ENCODE results near the gene PDX1.
A peak's percentile ranks its signal among the peaks of the same experiment; 100 is the strongest.

Gene PDX1

DNA sequence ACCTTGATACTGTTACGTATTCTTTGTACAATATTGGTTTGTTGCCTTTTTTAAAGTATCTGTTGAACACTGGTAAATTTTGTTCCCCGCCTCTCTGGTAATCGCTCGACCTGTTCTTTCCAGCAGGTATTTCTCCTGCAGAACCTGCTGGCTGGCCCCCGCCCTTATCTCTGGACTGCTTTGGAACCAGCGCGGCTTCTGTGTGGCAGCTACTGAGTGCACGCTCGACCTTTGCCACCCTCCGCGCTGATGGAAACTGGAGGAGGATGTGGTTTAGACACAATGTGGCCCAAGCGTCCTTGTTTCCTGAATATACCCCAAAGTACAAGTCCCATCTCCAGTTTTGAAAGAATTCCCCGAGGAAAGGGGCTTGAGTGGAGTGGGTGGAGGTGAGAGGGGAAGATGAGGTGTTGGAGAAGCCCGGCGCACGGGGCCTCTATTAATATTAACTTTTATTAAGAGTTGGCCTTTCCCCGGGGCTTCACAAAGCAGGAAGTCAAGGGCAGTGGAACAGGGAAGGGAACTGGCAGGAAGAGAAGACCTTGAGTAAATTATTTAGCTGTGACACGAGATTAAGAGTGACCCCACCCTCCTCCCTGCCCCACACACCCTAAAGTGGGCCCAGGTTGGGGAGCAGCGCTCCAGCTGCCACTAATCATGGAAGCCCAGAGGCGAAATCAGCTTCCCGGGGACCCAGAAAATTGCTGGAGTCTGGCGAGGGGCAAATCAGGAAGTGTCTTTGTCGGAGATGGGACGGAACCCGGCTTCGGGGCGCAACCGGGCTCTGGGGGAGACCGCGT lies 33.3 kb downstream of the PDX1 start:
- Histone ChIP-seq H3K4me1 (ENCODE audit: insufficient read depth, low read length) (no peaks in the 10 kb centered on the region), H3K36me3 (ENCODE audit: insufficient read depth, low read depth, low read length) (no peaks in the 10 kb centered on the region), H3K9me3 (ENCODE audit: insufficient read depth, low read depth, low read length) (no peaks in the 10 kb centered on the region), H3K27me3 (ENCODE audit: insufficient read depth, low read length) (peaks cover 98% of the 10 kb centered on the region), H3K4me3 (ENCODE audit: low read length) (peak overlapping the region; percentile 55; the same call in 1 of the 2 replicates), H3K9ac (ENCODE audit: low read depth, low read length) (no peak overlapping the region), H3K27ac (ENCODE audit: low read length) (no peak overlapping the region)

DNA sequence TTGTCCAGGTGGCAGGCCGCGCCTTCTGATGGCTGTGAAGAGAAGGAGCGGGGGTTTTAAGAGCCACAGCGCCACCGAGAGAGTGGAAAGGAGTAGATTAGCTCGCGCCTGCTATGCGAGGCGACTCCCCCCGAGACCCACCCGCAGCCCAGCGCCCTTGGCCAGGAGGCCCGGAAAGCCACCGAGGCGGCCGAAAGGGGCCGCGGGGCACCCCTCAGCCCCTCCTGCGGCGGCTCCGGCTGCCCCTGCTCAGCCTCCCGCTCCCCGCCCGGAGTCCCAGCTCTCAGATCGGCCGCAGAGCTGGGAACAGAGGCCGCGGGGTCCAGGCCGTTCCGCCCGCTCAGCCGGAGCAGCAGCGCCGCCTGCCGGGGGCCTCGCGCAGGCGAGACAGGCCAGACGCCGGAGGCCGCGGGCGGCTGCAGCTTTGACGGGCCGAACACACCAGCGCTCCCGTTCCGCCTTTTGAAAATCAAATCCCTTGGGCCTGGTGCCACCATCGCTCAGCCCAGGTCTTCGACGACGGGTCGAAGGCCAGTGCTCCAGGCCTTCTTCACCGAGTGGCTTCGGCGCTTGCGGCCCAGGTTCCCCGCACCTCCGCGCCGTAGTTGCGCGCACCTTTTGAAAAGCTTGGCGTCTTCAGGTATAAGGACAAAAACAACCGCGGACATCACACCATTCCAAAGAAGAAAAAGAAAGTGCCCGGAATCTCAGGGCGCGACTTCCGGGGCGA lies 34.0 kb downstream of the PDX1 start:
- Histone ChIP-seq H3K9me3 (ENCODE audit: insufficient read depth, low read depth, low read length) (no peaks in the 10 kb centered on the region), H3K9ac (ENCODE audit: low read depth, low read length) (no peak overlapping the region)

DNA sequence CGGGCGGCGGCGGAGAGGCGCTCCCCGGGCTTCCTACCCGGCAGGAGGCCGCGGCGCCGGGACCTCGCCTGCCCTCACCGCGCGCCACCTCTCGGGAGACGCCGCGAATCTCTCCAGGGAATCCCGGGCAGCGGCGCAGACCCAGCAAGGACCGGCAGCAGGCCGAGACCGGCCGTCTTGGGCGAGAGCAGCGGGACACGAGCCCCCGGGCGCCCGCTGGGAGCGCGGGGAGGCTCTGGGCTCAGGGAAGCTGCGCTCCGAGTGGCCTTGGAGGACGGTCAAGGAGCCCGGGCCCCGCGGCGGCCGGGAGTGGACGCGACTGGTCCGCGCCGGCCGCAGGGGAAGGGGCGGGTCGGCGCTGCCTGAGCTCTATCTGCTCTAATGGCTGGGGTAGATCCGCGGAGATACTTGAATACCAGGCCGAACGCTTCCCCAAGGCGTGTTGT lies 34.6 kb downstream of the PDX1 start:
- Histone ChIP-seq H3K4me1 (ENCODE audit: insufficient read depth, low read length) (no peaks in the 10 kb centered on the region), H3K27ac (ENCODE audit: low read length) (no peak overlapping the region), H3K9ac (ENCODE audit: low read depth, low read length) (no peak overlapping the region), H3K9me3 (ENCODE audit: insufficient read depth, low read depth, low read length) (no peaks in the 10 kb centered on the region), H3K36me3 (ENCODE audit: insufficient read depth, low read depth, low read length) (no peaks in the 10 kb centered on the region), H3K27me3 (ENCODE audit: insufficient read depth, low read length) (peaks cover 100% of the 10 kb centered on the region), H3K4me3 (ENCODE audit: low read length) (peak overlapping the region; percentile 51; the same call in 1 of the 2 replicates)

More for the DNA sequence above, 34.0 kb downstream of the PDX1 start:
- H3K27me3 ChIP-seq (ENCODE audit: insufficient read depth, low read length): peaks cover 100% of the 10 kb centered on the region
- no peak overlapping the region for H3K27ac ChIP-seq (ENCODE audit: low read length)
- no peaks in the 10 kb centered on the region for H3K4me1 ChIP-seq (ENCODE audit: insufficient read depth, low read length)
- no peaks in the 10 kb centered on the region for H3K36me3 ChIP-seq (ENCODE audit: insufficient read depth, low read depth, low read length)
- H3K4me3 ChIP-seq (ENCODE audit: low read length): peak overlapping the region; percentile 55; the same call in 1 of the 2 replicates

DNA sequence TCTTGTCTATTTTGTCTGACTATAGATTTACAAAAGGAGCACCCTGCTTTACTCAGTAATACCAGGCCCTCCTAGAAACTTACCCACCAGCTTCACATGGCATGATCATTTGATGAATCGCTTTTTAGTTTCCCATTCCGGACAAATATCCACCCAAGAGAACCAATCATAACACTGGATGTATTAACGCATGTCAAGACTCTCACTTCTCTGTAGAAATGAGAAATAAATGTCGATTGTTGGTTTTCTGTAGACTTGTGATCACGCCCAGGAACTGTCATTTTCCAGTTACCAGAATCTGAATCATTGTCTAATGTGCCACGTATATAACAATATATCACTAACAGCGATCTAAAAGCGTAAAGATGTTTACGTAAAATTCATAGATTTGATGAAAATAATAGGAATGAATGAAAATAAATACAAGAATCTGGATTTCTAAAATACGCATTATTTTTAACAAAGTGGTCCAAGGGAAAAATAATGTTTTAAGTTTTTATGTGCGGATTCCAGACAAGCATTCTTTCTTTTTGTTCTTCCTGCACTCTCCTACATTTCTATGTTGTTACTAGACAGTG lies 35.3 kb downstream of the PDX1 start:
- no peaks in the 10 kb centered on the region for H3K9me3 ChIP-seq (ENCODE audit: insufficient read depth, low read depth, low read length)
- H3K4me1 ChIP-seq (ENCODE audit: insufficient read depth, low read length): no peaks in the 10 kb centered on the region
- H3K9ac ChIP-seq (ENCODE audit: low read depth, low read length): no peak overlapping the region
- H3K27ac ChIP-seq (ENCODE audit: low read length): no peak overlapping the region
- peaks cover 100% of the 10 kb centered on the region for H3K27me3 ChIP-seq (ENCODE audit: insufficient read depth, low read length)
- H3K36me3 ChIP-seq (ENCODE audit: insufficient read depth, low read depth, low read length): no peaks in the 10 kb centered on the region
- no peak overlapping the region for H3K4me3 ChIP-seq (ENCODE audit: low read length)

DNA sequence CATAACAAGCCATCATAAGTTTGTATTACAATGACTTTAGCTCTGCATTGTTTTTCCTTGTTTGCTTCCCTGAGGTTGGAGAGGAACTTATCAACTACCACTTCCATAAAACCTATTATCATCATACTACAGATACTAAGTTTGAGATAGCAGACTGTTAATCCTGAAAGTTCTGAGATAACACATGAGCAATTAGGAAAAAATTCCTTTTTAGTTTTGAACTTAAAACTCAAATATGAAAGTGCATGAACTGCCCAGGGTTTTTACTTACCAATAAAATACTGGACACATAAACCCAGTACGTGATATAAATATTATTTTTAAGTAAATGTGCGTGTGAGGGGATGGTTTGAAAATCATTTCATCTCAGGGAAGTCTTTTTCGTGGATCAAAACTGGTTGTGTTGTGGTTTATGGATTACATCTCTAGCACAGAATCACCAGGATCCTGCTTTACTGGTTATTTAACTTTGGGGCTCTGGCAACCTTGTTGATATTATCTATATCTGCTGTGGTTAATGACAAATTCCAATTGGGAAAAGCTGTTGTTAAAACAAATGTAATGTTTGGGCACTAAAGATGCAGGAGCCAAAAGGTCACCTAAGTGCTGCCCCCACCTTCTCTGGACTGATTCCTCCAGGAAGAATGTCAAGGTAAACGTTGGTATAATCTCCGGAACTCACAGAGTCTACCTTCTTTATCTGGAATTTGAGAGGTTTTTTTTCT lies 36.9 kb downstream of the PDX1 start:
- H3K9ac ChIP-seq (ENCODE audit: low read depth, low read length): no peak overlapping the region
- no peaks in the 10 kb centered on the region for H3K9me3 ChIP-seq (ENCODE audit: insufficient read depth, low read depth, low read length)
- H3K4me3 ChIP-seq (ENCODE audit: low read length): no peak overlapping the region
- peaks cover 10% of the 10 kb centered on the region; the same call in 1 of the 2 replicates for H3K4me1 ChIP-seq (ENCODE audit: insufficient read depth, low read length)
- peaks cover 100% of the 10 kb centered on the region for H3K27me3 ChIP-seq (ENCODE audit: insufficient read depth, low read length)
- no peak overlapping the region for H3K27ac ChIP-seq (ENCODE audit: low read length)
- H3K36me3 ChIP-seq (ENCODE audit: insufficient read depth, low read depth, low read length): no peaks in the 10 kb centered on the region

DNA sequence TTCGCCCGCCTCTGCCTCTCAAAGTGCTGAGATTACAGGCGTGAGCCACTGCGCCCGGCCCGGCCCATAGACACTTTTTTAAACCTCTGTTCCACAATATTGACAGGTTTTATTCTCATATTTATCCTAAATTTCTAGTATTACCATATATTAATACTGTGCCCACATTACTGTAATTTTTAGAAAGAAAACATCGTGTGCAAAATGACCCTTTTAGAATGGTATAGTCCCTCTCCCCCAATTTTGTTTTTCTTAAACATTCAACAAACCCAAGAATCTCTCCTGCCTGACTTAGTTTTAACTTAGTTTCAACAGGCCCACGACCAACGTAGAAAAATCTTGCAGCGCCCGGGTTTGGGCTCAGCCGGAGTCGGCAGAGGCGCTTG lies 40.2 kb downstream of the PDX1 start:
- Histone ChIP-seq H3K9ac (ENCODE audit: low read depth, low read length) (no peak overlapping the region), H3K9me3 (ENCODE audit: insufficient read depth, low read depth, low read length) (no peaks in the 10 kb centered on the region), H3K27ac (ENCODE audit: low read length) (no peak overlapping the region), H3K27me3 (ENCODE audit: insufficient read depth, low read length) (peaks cover 100% of the 10 kb centered on the region), H3K4me3 (ENCODE audit: low read length) (no peak overlapping the region), H3K36me3 (ENCODE audit: insufficient read depth, low read depth, low read length) (no peaks in the 10 kb centered on the region), H3K4me1 (ENCODE audit: insufficient read depth, low read length) (peaks cover 17% of the 10 kb centered on the region)

DNA sequence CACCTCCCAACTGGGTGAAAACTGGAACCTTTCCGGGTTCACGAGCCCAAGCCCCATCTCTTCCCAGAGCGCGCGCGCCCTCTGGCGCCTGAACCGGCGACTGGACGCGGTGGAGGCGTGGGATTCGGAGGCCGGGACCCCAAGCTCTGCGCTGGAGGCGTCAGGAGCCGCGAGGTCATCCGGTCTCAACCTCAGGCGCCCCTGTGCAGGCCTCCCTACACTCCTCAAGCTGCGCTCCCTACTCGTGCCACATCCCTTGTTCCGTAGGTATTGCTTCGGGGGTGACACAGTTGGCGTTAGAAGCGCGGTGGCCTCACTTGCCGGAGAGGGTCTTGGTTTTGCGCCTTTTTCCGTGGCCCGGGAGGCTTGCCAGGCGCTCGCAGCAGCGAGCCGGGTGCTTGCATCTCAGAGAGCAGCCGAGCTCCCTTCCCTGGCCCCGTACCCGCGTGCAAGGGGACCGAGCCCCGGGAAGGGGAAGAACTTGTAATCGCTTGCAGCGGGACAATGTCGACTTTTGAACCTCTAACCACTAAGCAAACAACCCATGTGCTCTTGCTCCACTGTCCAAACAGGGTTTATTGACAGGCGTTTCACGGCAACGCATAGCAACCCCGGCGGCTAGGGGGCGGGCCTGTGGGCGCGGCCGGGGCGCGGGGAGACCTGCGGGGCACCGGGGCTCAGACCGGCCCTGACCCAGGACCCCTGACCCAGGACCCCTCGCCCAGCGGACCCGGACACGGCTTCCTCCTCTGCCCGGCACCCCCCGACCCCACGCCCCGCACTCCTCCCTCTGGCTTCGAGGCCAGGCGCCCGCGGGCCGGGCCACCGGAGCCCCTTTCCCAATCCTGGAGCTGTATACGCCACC lies 40.8 kb downstream of the PDX1 start:
- H3K4me3 ChIP-seq (ENCODE audit: low read length): peak overlapping the region; percentile 12; the same call in 1 of the 2 replicates
- no peak overlapping the region for H3K27ac ChIP-seq (ENCODE audit: low read length)
- peaks cover 21% of the 10 kb centered on the region for H3K4me1 ChIP-seq (ENCODE audit: insufficient read depth, low read length)
- H3K36me3 ChIP-seq (ENCODE audit: insufficient read depth, low read depth, low read length): no peaks in the 10 kb centered on the region
- H3K9me3 ChIP-seq (ENCODE audit: insufficient read depth, low read depth, low read length): no peaks in the 10 kb centered on the region
- H3K9ac ChIP-seq (ENCODE audit: low read depth, low read length): no peak overlapping the region
- H3K27me3 ChIP-seq (ENCODE audit: insufficient read depth, low read length): peaks cover 100% of the 10 kb centered on the region

DNA sequence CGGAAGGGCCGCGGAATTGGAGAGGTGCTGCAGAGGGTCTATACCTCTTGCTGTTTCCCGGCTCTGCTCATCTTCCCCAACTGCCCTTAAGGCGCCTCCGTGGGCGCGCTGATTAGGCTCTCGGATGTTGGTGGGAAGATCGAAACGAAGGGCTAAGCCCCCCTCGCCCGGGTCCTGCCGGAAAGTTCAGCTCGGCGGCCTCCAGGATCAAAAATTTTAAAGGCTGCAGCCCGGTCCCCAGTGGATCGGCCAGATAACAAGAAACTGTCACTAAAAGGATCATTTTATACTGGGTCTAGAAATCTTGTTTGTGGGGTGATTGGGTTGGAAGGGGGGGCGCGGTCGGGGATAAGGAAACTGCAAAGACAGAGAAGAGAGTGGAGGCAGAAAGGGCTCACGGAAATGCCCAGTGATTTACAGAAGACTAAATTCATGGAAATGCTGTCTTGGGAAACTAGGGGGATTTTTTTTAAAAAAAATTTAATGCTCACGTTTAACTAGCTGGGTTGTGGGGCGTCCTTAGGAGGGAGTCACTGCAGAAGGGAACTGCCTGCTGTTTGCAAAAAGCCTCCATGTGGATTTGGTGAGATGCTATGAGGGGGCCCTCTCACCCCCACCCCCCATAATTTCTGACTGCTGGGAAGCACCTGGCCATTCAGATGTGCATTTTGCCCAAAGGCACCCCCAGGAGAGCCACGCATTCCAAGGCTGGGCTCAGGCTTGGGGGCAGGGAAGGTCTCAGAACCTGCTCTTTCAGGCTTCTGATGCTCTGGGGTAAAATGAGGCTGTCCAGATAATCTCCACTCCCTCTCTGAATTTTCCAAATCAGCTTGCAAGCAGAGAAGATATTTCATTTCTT lies 41.7 kb downstream of the PDX1 start:
- Histone ChIP-seq H3K27me3 (ENCODE audit: insufficient read depth, low read length) (peaks cover 100% of the 10 kb centered on the region), H3K9me3 (ENCODE audit: insufficient read depth, low read depth, low read length) (no peaks in the 10 kb centered on the region), H3K9ac (ENCODE audit: low read depth, low read length) (no peak overlapping the region), H3K4me1 (ENCODE audit: insufficient read depth, low read length) (peaks cover 22% of the 10 kb centered on the region), H3K27ac (ENCODE audit: low read length) (no peak overlapping the region), H3K36me3 (ENCODE audit: insufficient read depth, low read depth, low read length) (no peaks in the 10 kb centered on the region), H3K4me3 (ENCODE audit: low read length) (peak overlapping the region; percentile 12; the same call in 1 of the 2 replicates)

DNA sequence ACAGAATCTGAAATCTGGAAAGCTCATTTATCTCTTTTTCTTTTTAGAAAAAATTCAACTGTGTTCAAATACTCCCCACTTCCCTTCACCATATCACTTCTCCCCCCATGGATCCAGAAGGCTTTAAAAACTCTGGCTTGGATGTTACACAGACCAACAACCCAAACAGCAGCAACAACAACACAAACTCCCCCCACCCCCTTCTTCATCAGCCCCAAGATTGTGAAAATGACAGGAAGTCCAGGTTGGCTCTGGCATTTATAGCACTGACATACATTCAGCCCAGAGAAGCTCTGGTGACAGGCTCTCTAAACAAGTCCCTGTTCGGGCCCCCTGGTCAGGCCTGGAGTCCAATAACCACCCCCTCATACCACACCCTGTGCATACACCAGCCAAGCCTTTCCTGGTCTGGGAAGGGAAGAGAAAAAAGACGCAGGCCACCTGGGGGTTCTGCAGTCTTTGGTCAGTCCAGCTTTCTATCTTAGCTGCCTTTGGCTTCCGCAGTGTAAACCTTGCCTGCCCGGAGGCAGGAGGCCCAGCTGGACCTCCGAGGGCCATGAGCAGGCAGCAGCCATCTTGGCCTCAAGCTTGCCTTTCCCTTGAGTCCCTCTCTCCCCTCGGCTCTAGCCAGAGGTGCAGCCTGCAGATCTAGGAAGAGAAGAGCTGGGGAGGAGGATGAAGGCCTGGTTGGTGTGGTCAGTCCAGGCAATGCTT lies 42.5 kb downstream of the PDX1 start:
- H3K27me3 ChIP-seq (ENCODE audit: insufficient read depth, low read length): peaks cover 100% of the 10 kb centered on the region

DNA sequence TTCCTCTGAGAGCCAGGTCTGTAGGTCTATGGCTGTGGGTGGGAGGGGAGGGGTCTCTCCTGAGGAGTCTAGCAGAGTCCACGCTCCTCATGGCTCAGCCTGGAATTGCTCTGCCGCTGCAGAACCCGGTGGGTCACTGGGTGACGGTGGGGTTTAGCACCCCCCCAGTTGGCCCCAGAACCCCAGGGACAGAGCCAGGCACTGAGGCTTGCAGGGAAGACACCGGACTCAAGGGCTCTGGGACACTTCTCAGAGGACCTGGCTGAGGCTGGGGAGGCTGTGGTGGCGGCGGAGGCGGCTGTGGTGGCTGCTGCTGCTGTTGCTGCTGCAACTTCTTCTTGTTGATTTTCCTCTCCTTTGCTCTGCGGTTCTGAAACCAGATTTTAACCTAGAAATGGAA lies 43.2 kb downstream of the PDX1 start:
- Histone ChIP-seq H3K4me3 (ENCODE audit: low read length) (no peak overlapping the region), H3K9ac (ENCODE audit: low read depth, low read length) (no peak overlapping the region), H3K27ac (ENCODE audit: low read length) (no peak overlapping the region), H3K27me3 (ENCODE audit: insufficient read depth, low read length) (peaks cover 100% of the 10 kb centered on the region), H3K9me3 (ENCODE audit: insufficient read depth, low read depth, low read length) (peaks cover 3% of the 10 kb centered on the region; the same call in 1 of the 2 replicates), H3K36me3 (ENCODE audit: insufficient read depth, low read depth, low read length) (no peaks in the 10 kb centered on the region), H3K4me1 (ENCODE audit: insufficient read depth, low read length) (peaks cover 22% of the 10 kb centered on the region)

More for the DNA sequence above, 42.5 kb downstream of the PDX1 start:
- peaks cover 2% of the 10 kb centered on the region; the same call in 1 of the 2 replicates for H3K9me3 ChIP-seq (ENCODE audit: insufficient read depth, low read depth, low read length)
- no peaks in the 10 kb centered on the region for H3K36me3 ChIP-seq (ENCODE audit: insufficient read depth, low read depth, low read length)
- no peak overlapping the region for H3K9ac ChIP-seq (ENCODE audit: low read depth, low read length)
- no peak overlapping the region for H3K4me3 ChIP-seq (ENCODE audit: low read length)
- H3K4me1 ChIP-seq (ENCODE audit: insufficient read depth, low read length): peaks cover 22% of the 10 kb centered on the region
- no peak overlapping the region for H3K27ac ChIP-seq (ENCODE audit: low read length)
